GM10266 (cell line): ENCODE data around the gene HHIPL2.

Experiments
- DNase-seq: peaks from one replicate; pipeline ENCODE4 v3.0.0; 2012; ENCODE audit errors: extremely low spot score
- TF ChIP-seq, protein P1 (sequence below): IDR thresholded peaks from 2 replicates; pipeline ENCODE4 v1.5.1; 2012; ENCODE audit warnings: mild to moderate bottlenecking, low read depth; ENCODE audit not compliant: control insufficient read depth, insufficient read depth; ENCODE audit errors: missing control alignments

Gene HHIPL2

DNA sequence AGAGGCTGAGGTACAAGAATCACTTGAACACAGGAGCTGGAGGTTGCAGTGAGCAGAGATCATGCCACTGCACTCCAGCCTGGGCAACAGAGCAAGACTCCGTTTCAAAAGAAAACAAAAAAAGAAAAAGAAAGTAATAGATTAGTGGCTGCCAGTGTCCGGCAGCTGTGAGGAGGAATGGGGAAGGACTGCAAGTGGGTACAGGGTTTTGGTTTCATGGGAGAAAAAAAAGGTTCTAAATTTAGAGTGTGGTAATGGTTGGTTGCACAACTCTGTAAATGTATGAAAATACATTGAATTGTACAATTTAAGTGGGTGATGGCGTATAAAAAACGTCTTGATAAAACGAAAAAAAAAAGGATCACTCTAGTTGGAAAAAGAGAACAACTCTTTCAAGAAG lies 35.2 kb upstream of the HHIPL2 start:
- DNase-seq, result peak; percentile 8
- TF ChIP-seq, protein P1, sequence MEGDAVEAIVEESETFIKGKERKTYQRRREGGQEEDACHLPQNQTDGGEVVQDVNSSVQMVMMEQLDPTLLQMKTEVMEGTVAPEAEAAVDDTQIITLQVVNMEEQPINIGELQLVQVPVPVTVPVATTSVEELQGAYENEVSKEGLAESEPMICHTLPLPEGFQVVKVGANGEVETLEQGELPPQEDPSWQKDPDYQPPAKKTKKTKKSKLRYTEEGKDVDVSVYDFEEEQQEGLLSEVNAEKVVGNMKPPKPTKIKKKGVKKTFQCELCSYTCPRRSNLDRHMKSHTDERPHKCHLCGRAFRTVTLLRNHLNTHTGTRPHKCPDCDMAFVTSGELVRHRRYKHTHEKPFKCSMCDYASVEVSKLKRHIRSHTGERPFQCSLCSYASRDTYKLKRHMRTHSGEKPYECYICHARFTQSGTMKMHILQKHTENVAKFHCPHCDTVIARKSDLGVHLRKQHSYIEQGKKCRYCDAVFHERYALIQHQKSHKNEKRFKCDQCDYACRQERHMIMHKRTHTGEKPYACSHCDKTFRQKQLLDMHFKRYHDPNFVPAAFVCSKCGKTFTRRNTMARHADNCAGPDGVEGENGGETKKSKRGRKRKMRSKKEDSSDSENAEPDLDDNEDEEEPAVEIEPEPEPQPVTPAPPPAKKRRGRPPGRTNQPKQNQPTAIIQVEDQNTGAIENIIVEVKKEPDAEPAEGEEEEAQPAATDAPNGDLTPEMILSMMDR, result no peak

DNA sequence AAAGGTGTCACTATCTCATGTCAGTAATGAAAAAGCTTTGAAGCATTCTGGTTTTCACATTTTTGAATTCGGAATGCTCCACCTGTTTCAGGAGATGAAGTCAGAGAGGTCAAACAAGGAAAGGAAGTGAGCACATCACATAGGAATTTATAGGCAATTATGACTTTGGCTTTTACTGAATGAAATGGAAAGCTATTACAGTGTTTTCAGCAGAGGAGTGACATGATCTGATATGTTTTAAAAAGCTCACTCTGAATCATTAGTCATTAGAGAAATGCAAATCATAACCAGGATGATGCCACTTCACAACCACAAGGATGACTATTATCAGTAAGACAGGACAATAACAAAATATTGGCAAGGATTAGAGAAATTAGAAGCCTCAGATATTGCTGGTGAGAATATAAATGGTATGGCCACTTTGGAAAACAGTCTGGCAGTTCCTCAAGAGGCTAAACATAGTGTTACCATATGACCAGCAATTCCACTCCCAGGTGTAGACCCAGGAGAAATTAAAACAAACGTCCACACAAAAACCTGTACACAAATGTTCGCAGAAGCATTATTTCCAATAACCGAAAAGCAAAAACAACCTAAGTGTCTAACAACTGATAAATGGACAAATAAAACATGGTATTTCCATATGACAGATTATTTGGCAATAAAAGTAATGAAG lies 34.3 kb upstream of the HHIPL2 start:
- TF ChIP-seq, protein P1, result no peak

DNA sequence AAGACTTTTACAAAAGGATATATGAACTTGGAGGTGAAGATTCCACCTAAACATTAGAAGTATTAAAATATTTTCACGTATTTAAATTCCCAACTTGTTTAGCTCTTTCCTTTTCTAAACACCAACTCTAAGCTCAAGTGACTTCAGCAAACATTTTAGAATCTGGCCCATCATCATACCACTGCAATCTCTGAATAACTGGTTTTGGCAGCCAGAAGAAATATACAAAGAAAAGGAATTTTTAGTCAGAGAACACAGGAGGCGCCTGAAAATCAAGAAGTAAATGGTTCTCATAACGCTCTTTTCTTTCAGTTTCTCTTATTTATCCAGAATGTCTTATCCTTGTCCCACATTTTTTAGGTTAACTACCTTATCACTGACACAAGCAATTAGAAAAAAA lies 31.4 kb upstream of the HHIPL2 start:
- no peak for DNase-seq
- TF ChIP-seq, protein P1, result no peak

More for the DNA sequence above, 34.3 kb upstream of the HHIPL2 start:
- DNase-seq, result peak; percentile 7

DNA sequence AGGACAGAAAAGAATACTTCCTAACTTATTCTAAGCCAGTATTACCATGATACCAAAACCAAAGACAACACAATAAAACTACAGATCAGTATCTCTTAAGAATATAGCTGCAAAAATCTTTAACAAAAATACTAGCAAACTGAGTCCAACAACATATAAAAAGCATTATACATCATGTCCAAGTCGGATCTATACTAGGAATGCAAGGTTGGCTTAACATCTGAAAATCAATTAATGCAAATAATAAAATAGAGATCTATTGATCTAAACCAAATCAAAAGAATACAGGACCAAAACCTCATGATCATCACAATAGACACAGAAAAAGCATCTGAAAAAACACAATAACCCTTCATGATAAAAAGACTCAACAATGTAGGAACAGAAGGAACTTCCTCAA lies 22.9 kb upstream of the HHIPL2 start:
- TF ChIP-seq, protein P1, result no peak
- no peak for DNase-seq

DNA sequence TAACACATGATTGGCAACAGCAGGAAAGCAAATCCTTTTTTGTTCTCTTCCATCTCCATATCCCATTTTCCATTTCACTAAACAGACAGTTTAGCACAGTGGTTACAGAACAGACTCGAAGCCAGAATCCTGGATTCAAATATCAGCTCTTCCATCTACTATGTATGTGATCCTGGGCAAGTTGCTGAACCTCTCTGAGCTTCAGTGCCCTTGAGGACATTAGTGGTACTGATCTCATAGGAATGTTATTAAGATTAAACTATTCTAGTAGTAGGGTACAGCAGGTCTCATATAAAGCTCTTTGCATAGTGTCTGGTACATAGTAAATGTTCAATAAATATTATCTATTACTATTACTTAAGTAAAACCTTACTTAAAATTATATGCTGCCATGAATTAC lies 13.8 kb upstream of the HHIPL2 start:
- no peak for DNase-seq
- TF ChIP-seq, protein P1, result no peak

DNA sequence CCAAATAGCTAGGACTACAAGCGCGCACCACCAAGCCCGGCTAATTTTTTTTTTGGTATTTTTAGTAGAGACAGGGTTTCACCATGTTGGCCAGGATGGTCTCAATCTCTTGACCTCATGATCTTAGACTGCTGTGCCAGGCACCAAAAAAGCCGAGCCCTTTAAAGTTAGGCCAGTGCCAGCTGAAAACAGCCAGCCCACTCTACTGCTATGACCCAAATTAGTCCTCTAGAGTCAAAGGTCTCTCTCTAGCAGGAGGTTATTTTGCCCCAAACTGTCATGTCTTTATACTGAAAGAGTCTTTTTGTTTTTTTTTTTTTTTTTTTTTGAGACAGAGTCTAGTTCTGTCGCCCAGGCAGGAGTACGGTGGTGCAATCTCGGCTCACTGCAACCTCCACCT lies 9.7 kb upstream of the HHIPL2 start:
- DNase-seq, result no peak
- TF ChIP-seq, protein P1, result no peak

DNA sequence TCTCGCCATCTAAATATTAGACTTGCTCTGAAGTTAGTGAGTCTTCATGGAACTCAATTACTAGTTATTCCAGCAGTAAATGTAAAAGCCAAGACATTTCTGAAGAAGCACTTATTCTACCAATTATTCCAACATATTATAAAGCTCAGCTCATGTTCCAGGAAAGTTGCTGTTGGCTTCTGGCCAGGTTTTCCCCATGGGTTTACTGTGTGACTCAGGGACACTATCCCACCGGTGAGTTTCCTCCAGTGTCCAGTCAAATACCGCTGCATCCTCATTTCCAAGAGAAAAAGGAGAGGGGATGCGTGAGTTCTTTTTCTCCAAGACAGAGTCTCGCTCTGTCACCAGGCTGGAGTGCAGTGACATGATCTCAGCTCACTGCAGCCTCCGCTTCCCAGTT lies 9.2 kb upstream of the HHIPL2 start:
- TF ChIP-seq, protein P1, result no peak
- DNase-seq, result no peak
